ENCODE results near the gene GOLM1. TPM values are rescaled to one million over a fixed set of nuclear protein-coding genes. Genes with fewer than 3 reads are reported as not detected.
"Not testable (repeated sequence)": the region's sequence is repeated elsewhere in the genome, so short reads cannot be mapped to it uniquely, and the experiment has no call there.

GOLM1 gene
- total RNA-seq, 1 experiment from 2014 or later, result 111 TPM

DNA sequence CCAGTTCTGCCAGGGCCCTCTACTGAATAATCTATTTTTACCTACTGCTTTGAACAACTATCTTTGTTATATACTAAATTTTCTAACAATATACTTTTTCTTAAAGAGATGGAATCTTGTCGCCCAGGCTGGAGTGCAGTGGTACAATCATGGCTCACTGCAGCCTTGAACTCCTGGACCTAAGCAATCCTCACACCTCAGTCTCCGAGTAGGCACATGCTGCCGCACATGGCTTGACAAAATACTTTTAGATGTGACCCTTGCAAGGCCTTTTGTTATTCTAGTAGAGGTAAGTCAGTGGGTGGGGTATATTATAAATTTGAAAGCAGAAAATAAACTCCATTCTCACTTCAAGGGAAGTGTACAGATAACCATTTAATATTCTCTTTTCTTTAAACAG lies 7.9 kb downstream of the GOLM1 start:
- DNase-seq (ENCODE audit: extremely low read depth, low read depth), result no peak

DNA sequence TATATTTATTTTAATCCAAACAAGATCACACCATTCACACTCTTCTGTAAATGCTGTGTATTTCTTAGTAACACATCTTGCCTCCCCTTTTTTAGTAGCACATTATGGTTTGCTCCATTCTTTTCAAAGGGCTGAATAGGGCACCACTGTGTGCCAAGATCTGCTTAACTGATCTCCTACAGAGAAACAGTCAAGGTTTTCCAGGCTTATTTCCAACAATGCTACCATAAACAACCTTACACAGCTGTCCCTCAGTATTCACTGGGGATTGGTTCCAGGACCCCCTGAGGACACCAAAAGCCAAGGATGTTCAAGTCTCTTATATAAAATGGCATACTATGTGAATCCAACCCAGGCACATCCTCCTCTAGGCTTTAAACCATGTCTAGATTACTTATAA lies 16.5 kb downstream of the GOLM1 start:
- DNase-seq (ENCODE audit: extremely low read depth, low read depth), result no peak

DNA sequence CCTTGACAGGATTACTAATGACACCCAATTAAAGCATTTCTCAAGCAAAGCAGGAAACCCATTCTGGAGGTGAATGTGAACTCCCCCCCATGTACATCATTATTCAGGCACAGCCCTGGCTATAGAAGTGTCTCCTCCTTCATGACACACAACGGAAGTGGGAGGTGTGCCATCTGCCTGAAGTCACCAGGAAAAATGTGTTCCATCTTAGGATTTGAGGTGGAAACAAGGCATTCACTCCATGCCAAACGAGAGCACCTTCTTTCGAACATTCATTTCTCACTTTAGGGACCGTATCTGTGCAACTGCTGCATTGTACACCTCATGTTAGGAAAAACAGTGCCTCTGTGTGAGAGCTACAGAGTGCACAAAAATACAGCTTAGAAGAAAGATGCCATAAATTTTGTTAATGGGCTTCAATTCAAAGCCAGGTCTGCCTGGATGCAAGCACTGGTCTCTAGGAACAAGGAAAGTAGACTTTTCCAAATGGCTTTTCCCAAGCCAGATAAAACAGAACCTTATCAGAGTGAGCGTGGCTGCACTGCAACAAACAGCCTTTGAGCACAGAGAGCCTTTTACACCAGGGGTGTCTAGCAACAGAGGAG lies 19.4 kb downstream of the GOLM1 start:
- DNase-seq (ENCODE audit: extremely low read depth, low read depth), result no peak

DNA sequence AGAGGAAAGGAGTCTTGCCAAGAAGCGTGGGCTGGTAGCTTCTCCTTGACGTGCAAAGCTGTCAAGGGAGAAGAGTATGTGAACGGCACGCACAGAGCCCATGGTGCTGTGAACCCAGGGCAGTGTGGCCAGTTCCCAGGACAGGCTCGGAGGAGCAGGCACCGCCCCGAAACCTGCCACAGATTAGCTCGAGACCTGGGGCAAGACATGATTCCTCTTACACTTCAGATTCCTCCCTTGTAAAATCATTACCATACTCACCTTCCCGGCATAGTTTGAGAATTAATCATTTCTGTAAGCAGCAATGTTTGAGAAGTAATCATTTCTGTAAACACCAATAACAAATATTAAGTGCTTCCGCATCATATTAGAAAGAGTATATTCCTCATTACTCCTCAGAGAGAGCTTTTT lies 19.9 kb downstream of the GOLM1 start:
- DNase-seq (ENCODE audit: extremely low read depth, low read depth), result no peak

DNA sequence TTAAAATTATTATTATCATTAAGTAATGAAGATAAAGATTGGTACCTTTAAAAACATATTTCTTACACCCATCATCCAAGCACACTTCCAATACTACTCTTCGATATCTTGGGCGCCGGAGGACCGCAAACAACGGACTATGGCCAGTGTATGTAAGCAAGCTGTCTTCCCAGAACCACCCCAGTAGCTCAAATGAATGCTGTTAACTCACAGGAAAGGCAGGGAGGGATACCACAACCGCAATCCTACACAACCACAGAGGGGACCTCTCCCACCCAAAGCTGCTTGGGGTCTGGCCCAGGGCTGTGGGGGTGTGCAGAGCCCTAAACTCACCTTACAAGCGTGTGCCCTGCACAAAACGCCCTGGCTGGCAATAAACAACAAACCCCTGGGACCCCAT lies 20.6 kb downstream of the GOLM1 start:
- no peak for DNase-seq (ENCODE audit: extremely low read depth, low read depth)

DNA sequence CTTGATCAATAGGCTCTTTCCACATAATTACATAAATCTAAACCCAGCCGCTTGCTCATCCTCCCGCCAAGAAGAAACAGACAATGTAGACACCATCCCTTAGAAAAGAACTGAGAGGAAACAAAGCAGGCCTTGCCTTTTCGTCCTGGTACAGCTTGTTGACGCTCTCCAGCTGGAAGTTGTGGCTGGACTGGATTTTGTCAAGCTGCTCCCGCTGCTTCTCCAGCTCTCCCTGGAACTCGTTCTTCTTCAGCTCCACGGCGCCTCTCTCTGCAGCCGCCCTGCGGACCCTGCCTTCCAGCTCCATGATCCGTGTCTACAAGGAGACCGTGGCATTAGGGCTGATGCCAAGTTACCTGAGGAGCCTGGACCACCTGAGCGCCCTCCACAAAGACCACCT lies 22.1 kb downstream of the GOLM1 start:
- DNase-seq (ENCODE audit: extremely low read depth, low read depth), result no peak

DNA sequence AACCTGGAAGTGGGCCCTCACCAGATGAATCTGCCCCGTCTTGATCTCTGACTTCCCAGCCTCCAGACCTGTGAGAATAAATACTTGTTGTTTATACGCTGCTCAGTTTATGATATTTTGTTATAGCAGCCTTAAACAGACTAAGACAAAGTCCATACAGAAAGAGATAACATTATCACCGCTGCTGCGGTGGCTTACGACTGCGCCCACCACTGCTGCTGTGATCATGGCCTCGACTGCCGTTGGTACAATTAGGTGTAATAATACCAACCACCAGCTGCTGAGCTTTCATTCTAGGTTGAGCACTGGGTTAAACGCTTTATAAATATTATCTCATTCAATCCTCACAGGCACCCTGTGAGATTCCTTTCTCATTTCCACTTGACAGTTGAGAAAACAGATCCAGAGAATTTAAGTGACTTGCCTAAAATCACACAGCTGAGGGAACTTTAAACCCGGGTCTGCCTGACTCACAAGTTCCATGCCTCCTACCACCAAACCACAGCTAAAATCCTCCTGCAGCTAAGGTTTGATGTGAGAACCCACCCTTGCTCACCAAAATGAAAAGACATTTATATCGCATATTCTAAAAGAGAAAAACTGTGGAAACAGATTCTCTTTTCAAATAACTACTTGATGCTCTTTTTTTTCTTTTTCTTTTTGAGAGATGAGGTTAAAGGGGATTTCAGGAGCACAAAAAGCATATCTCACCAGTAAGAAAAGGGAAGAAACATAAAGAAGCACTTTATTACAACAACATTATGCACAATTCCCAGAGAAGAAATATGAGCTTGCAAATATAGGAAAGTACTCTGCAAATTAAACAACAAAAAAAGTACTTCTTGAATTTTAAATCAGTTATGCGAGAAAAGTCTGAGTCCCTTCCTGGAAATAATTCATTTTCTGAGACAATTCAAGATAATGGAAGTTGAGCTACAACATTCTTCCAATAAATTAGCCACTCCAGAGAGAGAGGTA lies 23.9 kb downstream of the GOLM1 start:
- DNase-seq (ENCODE audit: extremely low read depth, low read depth), result no peak

DNA sequence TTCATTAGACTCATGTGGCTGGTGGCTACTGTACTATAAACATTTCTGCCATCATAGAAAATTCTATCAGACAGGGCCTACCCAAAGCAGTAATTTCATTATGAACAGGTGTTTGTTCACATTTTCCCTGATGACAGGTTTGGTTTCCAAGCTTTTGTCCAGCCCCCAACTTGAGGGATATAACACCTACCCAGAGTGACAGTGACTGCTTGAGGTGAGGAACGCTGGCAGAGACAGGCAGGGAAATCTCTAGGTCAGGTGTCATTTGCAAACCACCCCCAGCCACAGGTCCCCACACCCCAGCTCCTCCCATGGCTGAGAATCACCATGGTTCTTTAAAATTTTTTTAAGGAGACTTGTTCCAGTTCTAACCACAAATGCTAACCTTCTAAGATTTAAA lies 25.5 kb downstream of the GOLM1 start:
- no peak for DNase-seq (ENCODE audit: extremely low read depth, low read depth)

DNA sequence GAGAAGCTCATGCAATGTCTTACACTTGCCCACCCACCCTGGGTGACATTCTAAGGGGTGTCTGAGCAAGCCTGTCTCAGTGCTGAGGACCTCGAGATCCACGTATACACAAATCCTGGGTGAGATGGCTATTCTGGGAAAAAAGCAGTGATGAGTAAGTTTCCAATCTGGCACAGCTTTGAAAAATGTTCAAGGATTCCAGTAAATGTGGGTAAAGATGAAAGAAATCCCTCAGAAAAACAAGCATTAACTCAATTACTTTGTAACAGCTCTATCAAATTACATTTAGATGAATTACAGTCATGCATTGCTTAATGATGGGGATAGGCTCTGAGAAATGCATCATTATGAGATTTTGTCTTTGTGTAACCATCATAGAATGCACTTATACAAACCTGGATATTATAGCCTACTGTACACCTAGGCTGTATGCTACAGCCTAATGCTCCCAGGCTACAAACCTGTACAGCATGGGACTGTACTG lies 26.9 kb downstream of the GOLM1 start:
- no peak for DNase-seq (ENCODE audit: extremely low read depth, low read depth)

DNA sequence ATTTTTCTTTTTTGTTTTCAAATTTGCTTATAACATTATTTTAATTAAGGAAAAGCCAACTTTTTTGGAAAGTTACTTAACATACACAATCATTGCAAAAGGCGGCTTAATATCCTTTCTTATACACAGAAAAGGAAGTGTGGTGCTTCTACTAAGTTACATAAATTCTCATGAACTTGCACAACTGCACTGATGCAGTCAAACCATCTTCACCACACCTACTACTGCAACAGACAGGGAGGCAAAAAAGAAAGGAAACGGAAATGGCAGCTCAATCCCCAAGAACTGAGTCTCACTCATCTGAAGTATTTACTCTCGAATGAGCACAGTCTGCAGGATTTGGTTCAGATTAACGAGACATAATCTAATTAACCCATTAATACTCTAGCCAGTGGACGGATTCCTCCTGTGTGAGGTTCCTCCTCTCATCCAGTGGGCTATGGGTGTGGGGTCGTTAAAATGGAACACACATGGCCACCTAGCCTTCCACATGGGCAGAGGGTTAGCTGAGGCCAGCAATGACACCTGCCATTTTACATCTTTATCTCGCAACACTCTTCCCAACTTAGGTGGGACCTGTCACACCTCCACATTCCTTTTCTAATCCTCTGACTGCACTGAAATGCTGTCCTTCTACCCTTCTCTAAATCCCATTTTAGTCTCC lies 30.0 kb downstream of the GOLM1 start:
- DNase-seq (ENCODE audit: extremely low read depth, low read depth), result no peak

DNA sequence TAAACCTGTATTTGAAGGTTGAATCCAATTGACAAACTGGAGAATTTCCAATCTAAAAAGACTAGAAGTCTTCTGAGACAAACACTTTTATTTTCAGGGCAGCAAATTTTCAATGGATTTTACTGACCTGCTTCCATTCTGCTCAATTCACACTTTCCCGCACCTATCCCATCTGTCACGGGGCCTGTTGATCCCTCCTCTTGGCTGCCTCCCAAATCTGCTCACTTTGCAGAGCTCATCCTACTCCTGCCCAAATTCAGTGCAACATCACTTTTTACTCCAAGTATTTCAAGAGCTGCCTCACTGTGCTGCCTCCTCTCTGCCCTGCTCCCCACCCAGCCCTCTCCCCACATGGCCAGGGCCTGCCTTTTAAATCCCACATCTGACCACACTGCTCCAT lies 35.1 kb downstream of the GOLM1 start:
- no peak for DNase-seq (ENCODE audit: extremely low read depth, low read depth)

DNA sequence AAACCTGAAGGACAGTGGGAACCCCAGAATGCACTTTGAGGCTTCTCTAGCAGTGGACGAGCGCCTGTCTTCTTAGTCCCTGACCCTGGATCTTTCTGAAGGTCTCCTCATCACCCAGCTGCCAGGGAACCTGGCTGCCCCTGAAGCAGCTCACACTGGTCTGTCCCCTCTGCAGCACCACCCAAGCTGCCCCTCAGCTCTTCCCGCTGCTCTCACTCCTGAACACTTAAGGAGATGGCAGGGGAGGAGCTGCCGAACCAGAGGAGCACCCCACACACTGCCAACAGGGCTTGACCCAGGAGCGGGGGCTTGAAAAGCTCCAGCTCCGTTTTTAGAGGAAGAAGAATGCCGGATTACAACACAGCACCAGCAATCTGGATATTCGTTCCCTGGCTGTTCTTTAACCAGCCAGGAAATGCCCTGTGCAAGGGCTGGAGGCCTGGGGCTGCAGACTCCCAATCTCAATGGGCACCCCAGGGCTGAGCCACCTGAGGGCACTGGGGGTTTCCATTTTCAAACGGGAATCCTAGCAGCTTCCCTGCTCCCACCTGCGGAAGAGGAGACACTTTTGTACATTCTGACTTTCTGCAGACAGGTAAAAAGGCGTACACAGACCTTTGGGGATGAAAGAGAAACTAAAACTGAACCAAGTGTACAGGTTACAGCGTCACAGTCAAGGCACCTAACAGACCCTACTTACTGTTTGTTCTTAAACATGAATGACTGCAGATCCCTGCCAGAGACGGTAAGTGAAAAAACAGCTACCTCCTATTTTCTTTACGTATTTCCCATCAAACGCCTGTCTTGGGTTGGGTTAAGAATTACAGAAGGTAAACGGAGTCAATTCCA lies 36.3 kb downstream of the GOLM1 start:
- no peak for DNase-seq (ENCODE audit: extremely low read depth, low read depth)

DNA sequence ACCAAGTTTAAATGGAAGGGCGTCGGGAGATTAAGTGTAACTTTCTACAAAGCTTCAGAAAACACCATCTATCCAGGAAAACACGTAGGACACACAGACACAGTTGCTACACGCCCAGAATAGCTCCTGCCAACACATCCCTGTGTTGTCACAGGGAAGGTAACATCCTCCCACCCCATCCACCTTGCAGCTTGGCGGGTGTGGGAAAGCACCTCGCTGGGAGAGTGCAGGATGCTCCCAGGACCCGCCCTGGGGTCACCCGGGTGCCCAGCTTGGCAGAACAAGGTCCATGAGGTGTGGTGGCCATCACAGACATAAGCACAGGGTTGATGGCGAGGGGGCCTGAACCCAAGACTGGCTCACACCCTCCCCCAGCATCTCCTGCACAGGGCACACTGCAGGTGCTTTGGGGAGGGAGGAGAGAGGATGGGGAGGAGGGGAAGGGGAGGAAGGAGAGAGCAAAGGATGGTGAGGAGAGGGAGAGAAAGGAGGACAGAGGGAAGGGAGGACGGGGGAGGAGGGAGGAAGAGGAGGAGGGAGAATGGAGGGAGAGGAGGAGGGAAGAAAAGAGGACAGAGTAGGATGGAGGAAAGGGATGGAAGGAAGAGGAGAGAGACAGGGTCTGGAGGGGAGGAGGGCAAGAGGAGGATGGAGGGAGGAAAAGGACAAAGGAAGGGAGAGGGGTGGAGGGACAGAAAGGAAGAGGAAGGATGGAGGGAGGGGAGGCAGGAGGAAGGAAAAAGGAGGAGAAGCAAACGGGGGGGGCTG lies 37.2 kb downstream of the GOLM1 start:
- no peak for DNase-seq (ENCODE audit: extremely low read depth, low read depth)

DNA sequence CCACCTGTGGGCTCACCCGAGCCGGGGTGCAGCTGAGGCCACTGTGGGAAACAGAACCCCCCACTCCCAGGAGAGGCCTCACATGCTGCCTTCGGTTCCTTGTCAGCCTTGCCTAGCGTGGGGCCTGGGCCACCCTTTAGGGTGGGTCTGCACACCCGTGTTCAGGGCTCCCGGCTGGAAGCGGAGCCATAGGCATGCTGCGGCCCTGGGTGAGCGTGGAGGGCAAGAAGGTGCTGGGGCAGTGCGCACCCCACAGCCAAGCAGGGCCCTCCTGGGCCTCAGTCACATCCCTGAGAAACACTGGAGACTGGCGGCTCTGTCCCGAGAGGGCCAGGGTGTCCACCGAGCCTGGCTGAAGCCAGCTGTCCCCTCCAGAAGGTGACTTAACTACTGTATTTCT lies 41.9 kb downstream of the GOLM1 start:
- no peak for DNase-seq (ENCODE audit: extremely low read depth, low read depth)

DNA sequence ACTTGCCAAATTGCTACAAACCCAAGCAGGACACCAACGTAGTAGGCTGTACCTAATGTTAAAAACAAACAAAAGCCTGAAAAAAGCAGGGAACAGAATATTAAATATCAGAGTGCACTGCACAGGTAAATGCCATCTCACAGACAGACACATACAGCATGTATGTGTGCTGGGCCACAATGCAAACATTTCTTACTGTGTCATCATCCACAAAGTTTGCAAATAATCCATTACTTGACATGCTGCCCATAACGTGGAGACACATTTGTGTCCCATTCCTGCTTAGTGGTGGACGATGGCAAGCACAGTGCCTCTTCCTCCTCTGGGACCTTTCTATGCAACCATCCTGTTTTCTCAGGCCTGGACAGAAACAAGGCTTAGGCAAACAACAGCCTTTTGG lies 44.7 kb downstream of the GOLM1 start:
- peak; percentile 9 for DNase-seq (ENCODE audit: extremely low read depth, low read depth)

DNA sequence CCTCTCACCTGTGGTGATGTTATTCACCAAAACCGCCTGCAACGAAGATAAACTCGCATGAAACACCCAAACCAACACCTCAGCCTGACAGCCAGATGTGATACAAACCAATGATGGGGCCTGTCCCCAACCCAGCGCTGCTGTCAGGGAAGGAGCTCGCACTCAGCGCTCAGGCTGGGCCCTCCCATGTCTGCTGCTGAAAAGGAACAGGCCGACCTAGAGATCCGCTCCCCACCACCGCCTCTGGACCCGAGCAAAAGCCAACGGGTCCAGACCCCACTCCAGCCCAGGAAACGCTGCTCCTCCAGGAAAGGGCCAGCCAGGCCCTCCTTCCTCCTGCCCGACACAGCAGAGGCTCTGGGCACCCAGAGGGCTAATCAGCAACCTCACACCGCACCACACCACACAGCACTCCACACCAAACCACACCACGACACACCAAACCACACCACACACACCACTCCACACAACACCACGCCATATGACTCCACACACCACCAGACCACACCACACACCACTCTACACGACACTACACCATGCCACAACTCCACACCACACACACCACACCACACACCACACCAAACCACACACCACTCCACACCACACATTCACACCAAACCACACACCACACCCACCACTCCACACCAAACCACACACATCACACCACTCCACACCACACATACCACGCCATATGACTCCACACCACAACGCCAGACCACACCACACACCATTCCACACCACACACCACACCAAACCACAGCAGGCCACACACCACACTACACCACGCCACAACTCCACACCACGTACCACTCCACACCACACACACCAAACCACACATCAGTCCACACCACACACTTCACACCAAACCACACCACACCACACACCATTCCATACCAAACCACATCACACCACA lies 46.5 kb downstream of the GOLM1 start:
- no peak for DNase-seq (ENCODE audit: extremely low read depth, low read depth)

DNA sequence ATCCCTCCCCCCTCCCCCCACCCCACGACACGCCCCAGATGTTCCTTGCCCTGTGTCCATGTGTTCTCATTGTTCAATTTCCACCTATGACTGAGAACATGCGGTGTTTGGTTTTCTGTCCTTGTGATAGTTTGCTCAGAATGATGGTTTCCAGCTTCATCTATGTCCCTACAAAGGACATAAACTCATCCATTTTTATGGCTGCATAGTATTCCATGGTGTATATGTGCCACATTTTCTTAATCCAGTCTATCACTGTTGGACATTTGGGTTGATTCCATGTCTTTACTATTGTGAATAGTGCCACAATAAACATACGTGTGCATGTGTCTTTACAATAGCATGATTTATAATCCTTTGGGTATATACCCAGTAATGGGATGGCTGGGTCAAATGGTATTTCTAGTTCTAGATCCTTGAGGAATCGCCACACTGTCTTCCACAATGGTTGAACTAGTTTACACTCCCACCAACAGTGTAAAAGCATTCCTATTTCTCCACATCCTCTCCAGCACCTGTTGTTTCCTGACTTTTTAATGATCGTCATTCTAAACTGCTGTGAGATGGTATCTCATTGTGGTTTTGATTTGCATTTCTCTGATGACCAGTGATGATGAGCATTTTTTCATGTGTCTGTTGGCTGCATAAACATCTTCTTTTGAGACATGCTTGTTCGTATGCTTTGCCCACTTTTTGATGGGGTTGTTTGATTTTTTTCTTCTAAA lies 51.2 kb downstream of the GOLM1 start:
- DNase-seq (ENCODE audit: extremely low read depth, low read depth), result not testable (repeated sequence)

DNA sequence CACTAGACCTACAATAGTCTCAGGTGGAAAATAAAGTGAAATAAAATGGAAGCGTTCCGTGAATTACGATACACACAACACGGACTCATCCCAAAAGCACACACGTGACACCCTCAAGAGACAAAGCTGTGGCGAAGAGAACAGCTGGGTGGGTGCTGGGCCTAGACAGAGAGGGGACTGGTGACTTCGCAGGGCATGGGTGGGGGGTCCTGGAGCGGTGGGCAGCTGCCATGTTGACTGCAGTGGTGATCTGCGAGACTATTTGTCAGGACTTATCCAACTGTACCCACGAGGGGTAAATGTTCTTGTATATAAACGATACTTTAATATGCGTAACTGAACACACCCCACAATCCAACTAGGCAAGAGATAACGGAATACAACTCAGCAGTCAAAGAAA lies 52.0 kb downstream of the GOLM1 start:
- no peak for DNase-seq (ENCODE audit: extremely low read depth, low read depth)

Data from NCI-H460 (cell line).